ENCODE measurements around the gene HIVEP3.

DNA sequence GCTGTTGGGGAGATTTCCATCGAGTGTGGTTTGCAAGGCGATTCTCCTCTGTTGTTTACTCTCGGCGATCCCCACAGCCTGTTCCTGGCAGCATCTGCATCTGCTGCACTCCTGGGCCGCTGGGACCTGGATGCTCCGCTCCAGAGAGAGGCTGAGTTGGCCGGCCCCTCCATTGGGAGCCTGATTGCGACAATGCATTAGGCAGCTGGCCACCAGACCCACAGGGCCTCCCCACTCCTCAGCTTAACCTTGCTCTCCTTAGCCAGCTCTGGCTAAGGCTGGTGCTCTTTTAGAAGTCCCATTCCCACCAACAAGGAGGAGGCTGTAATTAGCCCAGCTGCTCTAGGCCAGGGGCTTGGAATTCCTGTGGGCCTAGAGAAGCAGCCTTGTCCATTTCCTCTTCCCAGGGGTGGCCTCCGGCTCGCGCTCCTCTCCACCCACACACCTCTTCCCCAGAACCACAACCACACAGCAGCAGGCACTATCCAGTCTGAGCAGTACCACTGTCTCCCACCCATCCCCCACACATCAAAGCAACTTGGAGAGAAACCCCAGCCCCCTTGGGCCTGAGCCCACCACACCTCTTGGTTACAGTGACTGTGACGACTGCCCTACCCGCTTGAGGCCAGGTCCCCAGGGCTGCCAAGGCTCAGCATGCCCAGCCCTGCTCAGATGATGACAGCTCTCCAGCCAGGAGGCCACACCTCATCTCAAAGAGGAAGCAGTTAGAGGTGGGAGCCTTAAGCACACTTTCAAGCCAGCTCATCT, 240.4 kb downstream of the HIVEP3 start:
- TF ChIP-seq, protein P1, sequence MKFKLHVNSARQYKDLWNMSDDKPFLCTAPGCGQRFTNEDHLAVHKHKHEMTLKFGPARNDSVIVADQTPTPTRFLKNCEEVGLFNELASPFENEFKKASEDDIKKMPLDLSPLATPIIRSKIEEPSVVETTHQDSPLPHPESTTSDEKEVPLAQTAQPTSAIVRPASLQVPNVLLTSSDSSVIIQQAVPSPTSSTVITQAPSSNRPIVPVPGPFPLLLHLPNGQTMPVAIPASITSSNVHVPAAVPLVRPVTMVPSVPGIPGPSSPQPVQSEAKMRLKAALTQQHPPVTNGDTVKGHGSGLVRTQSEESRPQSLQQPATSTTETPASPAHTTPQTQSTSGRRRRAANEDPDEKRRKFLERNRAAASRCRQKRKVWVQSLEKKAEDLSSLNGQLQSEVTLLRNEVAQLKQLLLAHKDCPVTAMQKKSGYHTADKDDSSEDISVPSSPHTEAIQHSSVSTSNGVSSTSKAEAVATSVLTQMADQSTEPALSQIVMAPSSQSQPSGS (CRISPR knock-in tag; IDR thresholded peaks at IDR 0.05; ENCODE audit: borderline replicate concordance, low read depth), result no peak
- TF ChIP-seq, protein P2, sequence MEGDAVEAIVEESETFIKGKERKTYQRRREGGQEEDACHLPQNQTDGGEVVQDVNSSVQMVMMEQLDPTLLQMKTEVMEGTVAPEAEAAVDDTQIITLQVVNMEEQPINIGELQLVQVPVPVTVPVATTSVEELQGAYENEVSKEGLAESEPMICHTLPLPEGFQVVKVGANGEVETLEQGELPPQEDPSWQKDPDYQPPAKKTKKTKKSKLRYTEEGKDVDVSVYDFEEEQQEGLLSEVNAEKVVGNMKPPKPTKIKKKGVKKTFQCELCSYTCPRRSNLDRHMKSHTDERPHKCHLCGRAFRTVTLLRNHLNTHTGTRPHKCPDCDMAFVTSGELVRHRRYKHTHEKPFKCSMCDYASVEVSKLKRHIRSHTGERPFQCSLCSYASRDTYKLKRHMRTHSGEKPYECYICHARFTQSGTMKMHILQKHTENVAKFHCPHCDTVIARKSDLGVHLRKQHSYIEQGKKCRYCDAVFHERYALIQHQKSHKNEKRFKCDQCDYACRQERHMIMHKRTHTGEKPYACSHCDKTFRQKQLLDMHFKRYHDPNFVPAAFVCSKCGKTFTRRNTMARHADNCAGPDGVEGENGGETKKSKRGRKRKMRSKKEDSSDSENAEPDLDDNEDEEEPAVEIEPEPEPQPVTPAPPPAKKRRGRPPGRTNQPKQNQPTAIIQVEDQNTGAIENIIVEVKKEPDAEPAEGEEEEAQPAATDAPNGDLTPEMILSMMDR (IDR thresholded peaks at IDR 0.05), result no peak
- TF ChIP-seq, protein P3, sequence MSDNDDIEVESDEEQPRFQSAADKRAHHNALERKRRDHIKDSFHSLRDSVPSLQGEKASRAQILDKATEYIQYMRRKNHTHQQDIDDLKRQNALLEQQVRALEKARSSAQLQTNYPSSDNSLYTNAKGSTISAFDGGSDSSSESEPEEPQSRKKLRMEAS (CRISPR knock-in tag; IDR thresholded peaks at IDR 0.05), result no peak

Data from WTC11 (cell line).